Loucy (cell line): ENCODE data around the gene HNRNPH3.

ENCODE experiments used
- H2AFZ ChIP-seq: fragments of 200-600 bp; sonication (generic); 2 replicates; pipeline ENCODE4 v1.6.0; 2016; ENCODE audit warnings: antibody characterized with exemption, mild to moderate bottlenecking, low read length, moderate library complexity
- H3F3A ChIP-seq: fragments of 200-600 bp; 2 replicates; pipeline ENCODE4 v1.6.0; 2016; ENCODE audit warnings: antibody characterized with exemption, low read depth, mild to moderate bottlenecking
- H3K27me3 ChIP-seq: fragments of 200-600 bp; sonication (generic); 2 replicates; pipeline ENCODE4 v1.6.1; 2014; ENCODE audit warnings: low read length, mild to moderate bottlenecking; ENCODE audit not compliant: insufficient read depth, poor library complexity, severe bottlenecking
- H3K36me3 ChIP-seq: fragments of 200-600 bp; sonication (generic); 2 replicates; pipeline ENCODE4 v1.6.1; 2016; ENCODE audit warnings: low read length; ENCODE audit not compliant: insufficient read depth
- H3K4me1 ChIP-seq: fragments of 200-600 bp; sonication (generic); 2 replicates; pipeline ENCODE4 v1.5.1; 2014; ENCODE audit warnings: low read length, mild to moderate bottlenecking; ENCODE audit not compliant: insufficient read depth, poor library complexity, severe bottlenecking
- H3K4me2 ChIP-seq: fragments of 200-600 bp; sonication (generic); 2 replicates; pipeline ENCODE4 v1.6.0; 2014; ENCODE audit warnings: antibody characterized with exemption, low read length, low read depth, mild to moderate bottlenecking; ENCODE audit not compliant: poor library complexity, severe bottlenecking
- H3K4me3 ChIP-seq: fragments of 200-600 bp; sonication (generic); 2 replicates; pipeline ENCODE4 v1.5.1; 2014; ENCODE audit warnings: low read length, mild to moderate bottlenecking, mixed read lengths; ENCODE audit not compliant: poor library complexity, severe bottlenecking
- H3K79me2 ChIP-seq: fragments of 200-600 bp; sonication (generic); 2 replicates; pipeline ENCODE4 v1.6.1; 2014; ENCODE audit warnings: low read length; ENCODE audit not compliant: insufficient read depth
- H3K9ac ChIP-seq: fragments of 200-600 bp; sonication (generic); 2 replicates; pipeline ENCODE4 v1.6.0; 2014; ENCODE audit warnings: mild to moderate bottlenecking, low read depth, low read length, moderate library complexity; ENCODE audit not compliant: poor library complexity, severe bottlenecking
- H3K9me2 ChIP-seq: fragments of 200-600 bp; sonication (generic); replicated peaks from 2 replicates; pipeline ENCODE4 v1.6.1; 2016; ENCODE audit warnings: low read depth, low read length, mixed read lengths
- H3K9me3 ChIP-seq: fragments of 200-600 bp; sonication (generic); 2 replicates; pipeline ENCODE4 v1.6.1; 2014; ENCODE audit warnings: mild to moderate bottlenecking, antibody characterized with exemption, low read length, low read depth; ENCODE audit not compliant: insufficient read depth
- H4K20me1 ChIP-seq: fragments of 200-600 bp; sonication (generic); 2 replicates; pipeline ENCODE4 v1.6.0; 2014; ENCODE audit warnings: antibody characterized with exemption, low read length, mild to moderate bottlenecking; ENCODE audit not compliant: insufficient read depth, poor library complexity, severe bottlenecking
- CTCF ChIP-seq: fragments of 200-600 bp; sonication (generic); conservative IDR thresholded peaks from 2 replicates; pipeline ENCODE4 v1.5.1; 2014; ENCODE audit warnings: mild to moderate bottlenecking, antibody characterized with exemption, low read length
- EZH2phosphoT487 ChIP-seq: fragments of 200-600 bp; IDR thresholded peaks from 2 replicates; pipeline ENCODE4 v1.6.1; 2018; ENCODE audit warnings: antibody characterized with exemption, mild to moderate bottlenecking, moderate library complexity, borderline replicate concordance

The HNRNPH3 gene

GRCh38 chr10:68334672-68335467 lies 3.0 kb downstream of the HNRNPH3 start:
- H3K27me3 ChIP-seq = peaks cover 12% of the 10 kb centered on the region
- H4K20me1 ChIP-seq = peaks cover 76% of the 10 kb centered on the region
- H3K9me2 ChIP-seq = no peaks in the 10 kb centered on the region
- TF ChIP-seq CTCF (no peak), EZH2phosphoT487 (no peak)
- H3K9ac ChIP-seq = peak overlapping the region; percentile 98
- H3K79me2 ChIP-seq = peaks cover 97% of the 10 kb centered on the region
- H3K36me3 ChIP-seq = peaks cover 33% of the 10 kb centered on the region
- H3K4me3 ChIP-seq = peak overlapping the region; percentile 90
- H3F3A ChIP-seq = no peaks in the 10 kb centered on the region
- no peaks in the 10 kb centered on the region for H3K9me3 ChIP-seq
- no peak overlapping the region for H2AFZ ChIP-seq
- peaks cover 53% of the 10 kb centered on the region for H3K4me1 ChIP-seq
- H3K4me2 ChIP-seq = peak overlapping the region; percentile 91

- Histone ChIP-seq H3K79me2 (peaks cover 100% of the 10 kb centered on the region), H3K9ac (peak overlapping the region; percentile 98), H3K36me3 (peaks cover 52% of the 10 kb centered on the region), H3K27me3 (peaks cover 12% of the 10 kb centered on the region), H3F3A (0 out of 2 replicates have a peak, but pooled peaks cover 5% of the 10 kb centered on the region), H3K4me1 (peaks cover 51% of the 10 kb centered on the region), H2AFZ (no peak overlapping the region), H4K20me1 (peaks cover 95% of the 10 kb centered on the region), H3K4me3 (peak overlapping the region; percentile 90), H3K9me3 (no peaks in the 10 kb centered on the region), H3K4me2 (peak overlapping the region; percentile 91), H3K9me2 (no peaks in the 10 kb centered on the region)
- TF ChIP-seq CTCF (no peak), EZH2phosphoT487 (no peak)
These were observed 5.0 kb downstream of the HNRNPH3 start for GRCh38 chr10:68336754-68337351.

- TF ChIP-seq CTCF = no peak
- no peak for TF ChIP-seq EZH2phosphoT487
- H3K4me2 ChIP-seq = peak overlapping the region; percentile 91
- peaks cover 87% of the 10 kb centered on the region for H3K36me3 ChIP-seq
- no peaks in the 10 kb centered on the region for H3K9me3 ChIP-seq
- H3K4me3 ChIP-seq = peak overlapping the region; percentile 14
- H3K79me2 ChIP-seq = peaks cover 87% of the 10 kb centered on the region
- no peaks in the 10 kb centered on the region for H3K27me3 ChIP-seq
- peaks cover 30% of the 10 kb centered on the region; the same call in 1 of the 2 replicates for H3F3A ChIP-seq
- H3K9ac ChIP-seq = no peak overlapping the region
- peaks cover 40% of the 10 kb centered on the region for H3K4me1 ChIP-seq
- H3K9me2 ChIP-seq = no peaks in the 10 kb centered on the region
- H2AFZ ChIP-seq = no peak overlapping the region
- H4K20me1 ChIP-seq = peaks cover 89% of the 10 kb centered on the region
These were observed 8.7 kb downstream of the HNRNPH3 start for GRCh38 chr10:68340358-68341080.
